Suprapubic skin (tissue), 4 donors: ENCODE measurements around the gene SLC24A1. TPM values are rescaled to one million over a fixed set of nuclear protein-coding genes. Genes with fewer than 3 reads are reported as not detected.

ENCODE experiments used
- DNase-seq, 2 donors: peaks; one replicate each; pipeline ENCODE4 v3.0.0-alpha.2; 2019; ENCODE audit warnings: low spot score in 2 of 2
- H3K27ac ChIP-seq: fragments of 200-600 bp; sonication (generic); one replicate; pipeline ENCODE4 v1.5.1; 2019
- H3K27me3 ChIP-seq: fragments of 200-600 bp; sonication (generic); one replicate; pipeline ENCODE4 v1.5.1; 2019
- H3K36me3 ChIP-seq: fragments of 200-600 bp; sonication (generic); one replicate; pipeline ENCODE4 v1.5.1; 2019
- H3K4me1 ChIP-seq: fragments of 200-600 bp; sonication (generic); one replicate; pipeline ENCODE4 v1.5.1; 2019
- H3K4me3 ChIP-seq: fragments of 200-600 bp; sonication (generic); one replicate; pipeline ENCODE4 v1.5.1; 2019; ENCODE audit warnings: mild to moderate bottlenecking
- H3K9me3 ChIP-seq: fragments of 200-600 bp; sonication (generic); one replicate; pipeline ENCODE4 v1.5.1; 2019
- EP300 ChIP-seq: sonication (generic); formaldehyde crosslinking; IDR thresholded peaks from one replicate; pipeline ENCODE4 v1.6.1; 2017; ENCODE audit warnings: antibody characterized with exemption
- POLR2A ChIP-seq, 2 donors: fragments of 450-650 bp; IDR thresholded peaks; one replicate each; pipeline ENCODE4 v1.6.1; 2017; ENCODE audit warnings: antibody characterized with exemption in 2 of 2, mild to moderate bottlenecking in 2 of 2, moderate library complexity in 2 of 2
- POLR2AphosphoS5 ChIP-seq, 3 donors: sonication (generic); formaldehyde crosslinking; IDR thresholded peaks; one replicate each; pipeline ENCODE4 v1.6.1; 2017; ENCODE audit warnings: antibody characterized with exemption in 3 of 3
- WGBS: methylation state at CpG from one replicate; pipeline ENCODE4 v1.1.5; 2018; 5-methylcytosine and 5-hydroxymethylcytosine counted together
- total RNA-seq, 4 donors: library from RNA; depleted of rRNA; stranded (reverse); fragments of >200 nt; gene quantifications; one replicate each; pipeline ENCODE4 v1.1.0, GENCODE V29; 2016
- TF ChIP-seq, protein P1 (sequence below), 2 donors: fragments of 200-600 bp in 1 of 2; fragments of 450-650 bp in 1 of 2; sonication (generic) in 1 of 2; IDR thresholded peaks; one replicate each; pipeline ENCODE4 v1.5.1; 2016 to 2019; ENCODE audit warnings: antibody characterized with exemption in 2 of 2, mild to moderate bottlenecking in 1 of 2, moderate library complexity in 1 of 2

The SLC24A1 gene
- total RNA-seq, 4 donors from 2014 or later = 4.5 to 14.0 (median 9.4) TPM

DNA sequence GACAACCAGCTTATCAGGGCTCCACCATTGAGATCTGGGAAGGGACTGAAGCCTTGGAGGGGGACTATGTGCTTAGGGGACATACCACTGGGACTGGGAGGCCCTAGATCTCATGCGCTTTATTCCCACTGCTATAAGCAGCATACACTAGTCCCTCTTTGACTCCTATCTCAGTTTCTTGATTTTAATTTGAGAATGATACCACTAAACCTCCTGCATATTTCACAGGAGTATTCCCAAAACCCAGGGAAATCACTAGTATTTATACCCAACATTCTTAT, 29.2 kb downstream of the SLC24A1 start:
- Histone ChIP-seq H3K36me3 (peaks cover 7% of the 10 kb centered on the region), H3K27me3 (no peaks in the 10 kb centered on the region), H3K9me3 (no peaks in the 10 kb centered on the region), H3K4me1 (peaks cover 5% of the 10 kb centered on the region), H3K27ac (no peak overlapping the region), H3K4me3 (no peak overlapping the region)
- WGBS = 100% methylated on average over 1 of the region's 1 CpG
- no peak for DNase-seq
- TF ChIP-seq EP300 (no peak), POLR2A (IDR thresholded peaks at IDR 0.05) (no peak), POLR2AphosphoS5 (IDR thresholded peaks at IDR 0.05) (no peak)
- TF ChIP-seq, protein P1, sequence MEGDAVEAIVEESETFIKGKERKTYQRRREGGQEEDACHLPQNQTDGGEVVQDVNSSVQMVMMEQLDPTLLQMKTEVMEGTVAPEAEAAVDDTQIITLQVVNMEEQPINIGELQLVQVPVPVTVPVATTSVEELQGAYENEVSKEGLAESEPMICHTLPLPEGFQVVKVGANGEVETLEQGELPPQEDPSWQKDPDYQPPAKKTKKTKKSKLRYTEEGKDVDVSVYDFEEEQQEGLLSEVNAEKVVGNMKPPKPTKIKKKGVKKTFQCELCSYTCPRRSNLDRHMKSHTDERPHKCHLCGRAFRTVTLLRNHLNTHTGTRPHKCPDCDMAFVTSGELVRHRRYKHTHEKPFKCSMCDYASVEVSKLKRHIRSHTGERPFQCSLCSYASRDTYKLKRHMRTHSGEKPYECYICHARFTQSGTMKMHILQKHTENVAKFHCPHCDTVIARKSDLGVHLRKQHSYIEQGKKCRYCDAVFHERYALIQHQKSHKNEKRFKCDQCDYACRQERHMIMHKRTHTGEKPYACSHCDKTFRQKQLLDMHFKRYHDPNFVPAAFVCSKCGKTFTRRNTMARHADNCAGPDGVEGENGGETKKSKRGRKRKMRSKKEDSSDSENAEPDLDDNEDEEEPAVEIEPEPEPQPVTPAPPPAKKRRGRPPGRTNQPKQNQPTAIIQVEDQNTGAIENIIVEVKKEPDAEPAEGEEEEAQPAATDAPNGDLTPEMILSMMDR (IDR thresholded peaks at IDR 0.05) = no peak

DNA sequence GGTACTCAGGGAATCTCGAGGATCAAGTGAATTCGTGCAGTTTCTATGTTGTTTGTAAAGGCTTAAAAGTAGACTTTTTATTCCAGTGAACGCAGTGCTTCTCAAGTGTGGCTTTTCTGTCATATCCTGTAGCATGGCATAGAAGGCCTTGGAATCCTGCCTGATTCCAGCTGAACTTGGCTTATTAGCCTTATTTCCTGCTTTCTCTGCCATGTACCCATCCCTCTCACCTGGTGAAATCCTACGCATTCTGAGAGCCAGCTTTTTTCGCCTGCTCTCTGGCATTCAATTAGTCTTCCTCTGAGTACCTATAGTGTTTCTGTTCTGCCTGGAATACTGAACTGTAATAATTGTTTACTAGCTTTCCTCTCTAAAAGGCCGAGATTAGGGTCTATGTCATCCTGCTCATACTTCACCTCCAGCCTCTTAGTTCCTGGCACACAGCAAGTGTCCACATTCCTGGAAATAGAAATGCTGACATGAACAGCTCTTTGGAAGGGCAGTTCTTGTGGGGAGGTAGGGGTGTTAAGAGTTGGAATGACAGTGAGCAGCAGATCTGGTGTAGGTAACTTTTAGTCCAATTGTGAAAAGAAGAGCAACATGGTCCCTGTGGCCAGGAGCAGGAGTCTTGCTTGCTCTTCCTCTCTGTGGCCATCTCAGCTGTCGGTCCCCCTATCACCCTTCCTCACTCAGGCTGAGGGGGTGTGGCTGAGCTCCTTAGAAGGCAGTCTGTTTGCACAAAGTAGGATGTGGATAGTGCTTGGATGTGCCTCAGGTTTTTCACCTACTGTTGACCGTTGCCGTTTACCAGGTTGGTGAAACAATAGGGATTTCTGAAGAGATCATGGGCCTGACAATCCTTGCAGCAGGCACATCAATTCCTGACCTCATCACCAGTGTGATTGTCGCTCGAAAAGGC, 30.4 kb downstream of the SLC24A1 start:
- WGBS = 66% methylated on average over 10 of the region's 11 CpGs
- H3K4me1 ChIP-seq = peaks cover 5% of the 10 kb centered on the region
- H3K27ac ChIP-seq = no peak overlapping the region
- H3K27me3 ChIP-seq = no peaks in the 10 kb centered on the region
- TF ChIP-seq EP300 = no peak
- no peak for TF ChIP-seq POLR2AphosphoS5 (IDR thresholded peaks at IDR 0.05)
- TF ChIP-seq POLR2A (IDR thresholded peaks at IDR 0.05) = no peak
- TF ChIP-seq, protein P1 (IDR thresholded peaks at IDR 0.05) = no peak
- DNase-seq = no peak
- H3K36me3 ChIP-seq = peaks cover 18% of the 10 kb centered on the region
- no peaks in the 10 kb centered on the region for H3K9me3 ChIP-seq
- H3K4me3 ChIP-seq = no peak overlapping the region

DNA sequence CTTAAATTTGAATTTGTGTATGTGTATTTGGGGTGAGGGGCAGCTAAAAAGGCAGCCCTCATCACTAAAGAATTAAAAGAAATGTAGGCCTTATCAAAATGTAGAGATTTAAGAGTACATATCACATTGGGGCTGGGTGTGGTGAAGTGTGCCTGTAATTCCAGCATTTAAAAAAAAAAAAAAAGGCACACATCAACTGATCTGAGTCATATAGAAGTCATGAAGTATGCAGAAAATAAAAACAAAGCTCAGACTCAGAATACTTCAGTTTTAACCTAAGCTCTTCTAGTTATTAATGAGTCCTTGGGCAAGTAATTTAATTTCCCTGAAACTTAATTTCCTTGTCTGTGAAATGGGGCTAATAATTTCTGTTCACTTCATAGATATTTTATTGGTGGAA, 31.6 kb downstream of the SLC24A1 start:
- Histone ChIP-seq H3K9me3 (no peaks in the 10 kb centered on the region), H3K4me3 (no peak overlapping the region), H3K4me1 (peaks cover 5% of the 10 kb centered on the region), H3K27ac (no peak overlapping the region), H3K27me3 (no peaks in the 10 kb centered on the region), H3K36me3 (peaks cover 27% of the 10 kb centered on the region)
- no peak for DNase-seq
- no peak for TF ChIP-seq POLR2AphosphoS5 (IDR thresholded peaks at IDR 0.05)
- TF ChIP-seq EP300 = no peak
- TF ChIP-seq, protein P1 (IDR thresholded peaks at IDR 0.05) = no peak
- no peak for TF ChIP-seq POLR2A (IDR thresholded peaks at IDR 0.05)

DNA sequence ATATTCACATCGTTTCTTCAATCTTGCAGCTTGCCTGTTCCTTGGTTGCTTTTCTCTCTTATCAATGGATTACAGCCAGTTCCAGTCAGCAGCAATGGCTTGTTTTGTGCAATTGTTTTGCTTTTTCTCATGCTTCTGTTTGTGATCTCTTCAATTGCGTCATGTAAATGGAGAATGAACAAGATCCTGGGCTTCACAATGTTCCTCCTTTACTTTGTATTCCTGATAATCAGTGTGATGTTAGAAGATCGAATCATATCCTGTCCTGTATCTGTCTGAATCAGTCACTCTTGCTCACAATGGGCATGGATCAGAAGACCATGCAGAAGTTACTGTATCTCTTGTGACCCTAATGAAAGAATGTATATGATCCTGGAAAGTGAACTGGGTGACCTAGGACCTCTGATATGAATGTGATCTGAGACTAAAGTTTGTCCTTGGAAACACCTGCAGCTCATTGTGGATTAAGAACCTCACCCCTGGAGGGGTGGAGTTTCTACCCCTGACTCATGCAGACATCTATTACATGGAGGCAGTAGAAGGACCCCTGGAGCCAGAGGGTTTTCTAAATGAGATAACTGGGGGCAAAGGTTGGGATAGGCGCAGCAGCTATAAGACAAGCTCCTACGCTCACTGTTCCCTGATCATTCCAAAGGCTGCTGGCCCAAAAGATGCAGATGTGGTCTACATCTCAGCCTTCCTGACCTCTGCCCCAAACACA, 32.2 kb downstream of the SLC24A1 start:
- no peak for TF ChIP-seq POLR2AphosphoS5 (IDR thresholded peaks at IDR 0.05)
- Histone ChIP-seq H3K9me3 (no peaks in the 10 kb centered on the region), H3K4me1 (peaks cover 5% of the 10 kb centered on the region), H3K27me3 (no peaks in the 10 kb centered on the region), H3K36me3 (peaks cover 27% of the 10 kb centered on the region), H3K27ac (no peak overlapping the region), H3K4me3 (no peak overlapping the region)
- no peak for DNase-seq
- 88% methylated on average over 5 of the region's 5 CpGs for WGBS

DNA sequence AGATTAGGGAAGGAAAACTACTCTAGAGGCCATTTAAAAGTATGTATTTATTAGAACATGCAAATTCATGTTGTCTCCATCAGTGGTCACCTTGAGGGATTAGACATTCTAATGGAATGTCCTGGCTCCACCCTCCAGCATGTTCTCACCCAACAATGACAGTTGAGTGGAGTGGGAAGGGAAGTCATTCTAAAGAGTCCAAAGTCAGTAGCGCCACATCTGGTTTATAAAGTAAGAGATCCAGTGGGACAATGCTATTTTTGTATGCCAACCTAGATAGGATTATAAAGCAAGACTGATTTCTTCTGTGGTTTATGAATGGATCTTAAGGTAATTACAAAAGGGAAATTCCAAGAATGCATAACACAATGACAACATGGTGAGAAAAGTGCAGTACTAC, 33.3 kb downstream of the SLC24A1 start:
- WGBS = 72% methylated on average over 1 of the region's 1 CpG

More for the DNA sequence above, 33.3 kb downstream of the SLC24A1 start:
- Histone ChIP-seq H3K4me3 (no peak overlapping the region), H3K27me3 (no peaks in the 10 kb centered on the region), H3K36me3 (peaks cover 27% of the 10 kb centered on the region), H3K4me1 (peaks cover 5% of the 10 kb centered on the region), H3K9me3 (no peaks in the 10 kb centered on the region), H3K27ac (no peak overlapping the region)
- no peak for TF ChIP-seq POLR2AphosphoS5 (IDR thresholded peaks at IDR 0.05)
- TF ChIP-seq, protein P1 (IDR thresholded peaks at IDR 0.05) = no peak
- TF ChIP-seq POLR2A (IDR thresholded peaks at IDR 0.05) = no peak
- no peak for TF ChIP-seq EP300
- DNase-seq = no peak
